NCI-H345 treated with DMSO at 0.1 percent for 48 hours (cell line): ENCODE results near the gene TCF4.

Source experiments
- DNase-seq: peaks from one replicate; lab custom pipeline; 2025; ENCODE audit not compliant: unreplicated experiment; lab: John Stamatoyannopoulos, UW

Gene TCF4

DNA sequence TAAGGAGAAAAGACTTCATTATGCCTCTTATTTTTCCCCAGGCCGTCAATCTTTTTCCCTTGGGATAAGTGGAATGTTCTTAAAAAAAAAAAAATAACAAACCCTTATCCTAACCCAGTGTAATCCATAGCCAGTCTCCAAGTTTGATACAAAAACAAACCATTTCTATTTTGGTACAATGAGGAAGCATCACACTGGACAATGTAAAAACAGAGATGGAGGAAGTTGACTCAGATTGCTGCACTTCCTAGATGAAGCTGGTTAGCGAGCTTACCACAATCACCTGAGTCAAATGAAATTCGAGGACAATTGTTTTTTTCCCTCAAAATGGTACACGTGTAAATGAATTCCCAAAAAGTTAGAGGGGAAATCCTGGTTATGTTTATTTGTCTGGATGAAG, 259.7 kb downstream of the TCF4 start:
- no peak for DNase-seq

DNA sequence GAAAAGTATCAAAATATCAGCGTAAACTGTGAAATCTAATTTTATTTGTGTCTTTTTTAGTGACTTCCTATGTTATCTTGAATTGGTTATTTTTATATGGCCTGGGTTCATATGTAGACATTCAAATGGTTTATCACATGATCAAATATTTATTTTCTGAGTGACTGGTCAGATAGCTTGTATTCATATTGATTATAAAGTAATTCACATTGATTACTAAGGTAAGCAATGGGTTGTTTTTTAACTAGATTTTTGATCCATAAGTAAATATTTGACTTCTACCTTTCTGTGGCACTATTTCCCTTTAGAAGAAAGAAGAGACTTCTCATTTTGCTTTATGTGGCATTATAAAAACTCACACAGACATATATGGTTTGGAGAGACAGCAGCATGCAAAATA, 260.5 kb downstream of the TCF4 start:
- no peak for DNase-seq

DNA sequence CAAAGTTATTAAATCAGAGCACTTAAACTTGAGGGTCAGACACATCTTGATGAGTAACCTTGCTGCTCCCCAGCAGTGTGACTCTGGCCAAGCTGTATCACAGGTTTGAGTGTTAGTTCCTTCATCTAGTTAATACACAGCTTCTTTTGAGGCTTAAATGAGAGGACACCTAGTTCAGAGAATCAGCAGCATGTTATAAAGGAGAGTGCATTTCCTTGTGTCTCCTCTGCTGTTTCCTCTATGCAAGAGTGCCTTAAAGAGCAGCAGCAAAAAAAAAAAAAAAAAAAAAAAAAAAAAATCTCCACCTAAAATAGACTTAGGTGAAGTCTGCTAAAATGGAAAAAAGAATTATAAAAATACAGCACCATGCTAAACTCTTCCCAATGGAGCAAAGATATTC, 261.9 kb downstream of the TCF4 start:
- DNase-seq, result no peak

DNA sequence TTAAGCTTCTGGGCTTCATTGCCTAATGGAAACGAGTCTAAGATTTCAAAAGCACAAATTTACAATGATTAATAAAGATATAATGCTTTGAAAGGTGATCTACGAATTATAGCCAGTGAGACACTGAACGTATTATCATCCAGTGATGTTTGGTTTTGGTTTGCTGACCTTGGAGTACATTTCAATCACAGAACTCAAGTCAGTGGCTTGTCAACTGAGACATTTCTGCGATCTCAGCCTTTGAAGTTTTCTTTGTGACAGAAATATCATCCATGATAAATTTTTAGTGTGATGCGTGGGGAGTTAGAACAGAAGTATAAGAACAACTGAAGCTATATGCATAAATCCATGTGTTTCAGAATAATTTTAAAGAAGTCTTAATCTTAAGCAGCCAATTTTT, 263.8 kb downstream of the TCF4 start:
- DNase-seq, result no peak

DNA sequence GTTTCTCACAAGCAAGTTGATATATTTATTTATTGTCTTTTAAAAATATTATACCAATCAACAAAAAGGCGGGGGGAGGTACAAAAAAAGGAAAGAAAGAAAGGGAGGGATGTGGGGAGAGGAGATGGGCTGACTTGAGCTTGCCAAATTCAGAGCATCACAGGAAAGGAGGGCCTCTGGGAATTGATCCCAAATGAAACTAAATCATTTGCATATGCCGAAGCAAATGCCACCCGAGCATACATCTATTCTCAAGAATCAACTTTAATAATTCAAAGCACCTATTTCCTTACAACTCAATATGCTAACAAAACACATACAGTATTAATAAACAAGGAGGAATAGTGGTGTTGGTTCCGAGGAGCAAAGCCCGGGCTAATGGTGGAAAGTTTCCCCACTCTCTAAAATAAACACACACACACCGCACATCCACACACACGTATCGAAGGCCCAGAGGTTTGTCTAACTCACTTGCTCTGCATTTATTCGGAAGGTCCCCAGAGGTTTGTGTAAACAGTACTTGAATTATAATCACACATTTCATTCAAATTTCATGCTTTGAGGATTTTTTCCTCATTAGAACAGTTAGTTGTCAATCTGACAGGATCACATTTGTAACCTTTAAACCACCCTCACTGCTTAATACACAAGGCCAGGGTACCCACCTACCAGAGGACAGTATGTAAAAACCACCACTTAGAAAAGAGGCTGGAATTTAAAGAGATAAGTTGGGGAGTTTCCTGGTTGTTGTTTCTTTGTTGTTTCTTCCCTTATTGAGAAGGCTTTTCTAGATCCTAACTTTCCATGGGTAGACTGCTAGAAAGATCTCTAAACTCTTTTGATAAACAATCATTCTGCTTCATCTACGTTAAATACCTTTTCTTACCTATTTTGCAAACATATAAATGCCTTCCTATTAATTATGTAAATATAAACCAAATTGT, 264.7 kb downstream of the TCF4 start:
- no peak for DNase-seq

DNA sequence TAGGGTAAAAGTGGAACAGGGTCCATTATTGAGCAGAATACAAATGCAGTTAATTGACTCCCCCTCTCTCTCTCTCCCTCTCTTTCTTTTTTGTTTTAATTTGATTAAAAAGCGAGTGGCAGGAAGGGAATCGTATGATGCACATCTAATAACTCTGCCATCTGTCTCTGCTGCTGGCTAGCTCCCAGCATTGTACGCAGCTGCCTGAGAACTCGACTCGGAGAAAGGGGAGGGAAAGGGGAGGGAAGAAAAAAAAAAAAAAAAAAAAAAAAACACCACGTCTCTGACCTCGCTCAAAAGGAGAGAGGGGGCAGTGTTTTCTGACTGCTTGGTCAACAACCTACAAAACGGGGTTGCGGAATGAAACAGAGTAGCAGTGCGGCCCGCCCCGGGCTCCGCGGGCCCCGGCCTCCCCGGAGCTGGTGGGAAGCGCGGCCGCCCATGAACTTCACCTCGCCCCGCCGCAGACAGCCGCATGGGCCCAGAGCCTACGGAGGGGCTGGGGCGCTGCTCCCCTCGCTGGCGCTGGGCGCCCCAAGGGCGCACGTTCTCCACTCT, 265.7 kb downstream of the TCF4 start:
- DNase-seq, result no peak

DNA sequence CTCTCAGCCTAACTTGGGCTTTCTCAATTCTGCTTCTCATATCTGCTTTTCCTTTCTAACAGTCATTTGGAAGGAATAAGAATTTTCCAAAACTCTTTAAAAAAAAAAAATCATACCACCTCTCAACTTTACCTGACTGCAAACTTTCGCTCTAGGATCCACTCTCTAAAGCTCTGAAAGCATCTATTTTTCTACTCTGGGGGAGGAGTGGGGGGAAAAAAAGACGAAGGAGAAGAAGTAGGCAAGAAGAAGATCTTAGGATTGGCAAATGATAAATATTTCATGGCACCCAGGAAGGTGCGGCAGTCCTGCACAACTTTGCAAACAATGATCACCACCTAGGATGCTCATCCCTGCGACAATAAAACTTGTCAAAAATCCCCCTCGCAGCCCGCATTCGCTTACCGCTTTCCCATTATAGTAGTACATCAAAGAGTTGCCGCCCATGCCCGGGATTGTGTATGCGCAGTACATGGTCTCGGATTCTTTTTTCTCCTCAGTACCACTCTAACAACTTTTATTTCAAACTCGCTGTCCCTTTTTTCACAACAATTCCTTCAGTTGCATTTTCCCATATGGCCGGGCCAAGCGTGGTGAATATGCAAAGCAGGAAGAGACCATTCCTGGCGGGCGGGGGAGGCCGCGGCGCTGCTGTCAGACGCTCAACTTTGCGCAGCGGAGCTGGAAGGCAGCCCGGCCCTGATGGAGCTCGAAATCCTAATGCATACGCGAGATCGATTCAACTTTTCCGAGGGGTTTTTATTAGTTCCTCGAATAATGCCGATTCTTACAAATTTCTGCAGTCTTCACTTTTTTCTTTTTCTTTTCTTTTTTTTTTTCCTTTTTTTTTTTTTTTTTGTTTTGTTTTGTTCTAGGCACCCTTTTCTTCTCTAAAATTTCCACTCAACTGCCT, 266.5 kb downstream of the TCF4 start:
- DNase-seq, result no peak

DNA sequence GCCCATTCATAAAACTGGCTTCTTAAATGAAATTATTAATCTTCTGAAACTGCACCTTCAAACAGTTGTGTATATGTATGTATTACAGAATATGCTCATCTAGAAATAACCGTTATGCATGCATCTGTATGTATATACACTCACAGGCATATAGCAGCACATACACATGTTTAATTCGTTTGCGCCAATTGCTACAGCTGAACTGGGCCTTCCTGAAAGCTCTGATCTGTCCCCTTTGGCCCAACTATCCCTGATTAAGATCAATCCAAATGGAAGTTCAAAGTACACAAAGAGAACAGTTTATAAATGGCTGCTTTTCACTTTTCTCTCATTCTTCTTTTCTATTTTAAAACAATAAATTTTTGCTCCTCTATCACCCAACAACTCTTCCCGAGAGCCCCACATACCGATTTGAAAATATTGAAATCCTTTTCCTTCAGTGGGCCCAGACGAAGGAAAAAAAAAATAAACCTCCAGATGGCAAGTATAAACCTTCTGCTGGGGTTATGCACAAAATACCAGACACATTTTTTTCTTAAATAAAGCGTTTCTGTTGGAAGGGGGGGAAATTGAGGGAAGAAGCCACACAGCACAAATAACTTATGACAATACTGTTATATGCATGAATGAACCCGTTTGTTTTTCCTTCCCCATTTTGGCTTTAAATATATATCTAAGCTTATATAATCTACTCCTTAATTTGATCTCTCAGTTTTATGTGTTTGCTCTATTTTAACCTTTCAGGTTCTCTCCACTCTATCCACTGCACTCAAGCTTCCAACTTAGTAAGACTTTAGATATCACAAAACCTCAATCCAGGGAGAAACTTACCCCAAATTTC, 267.3 kb downstream of the TCF4 start:
- DNase-seq, result no peak

GRCh38 chr18:55319459-55320193, 268.4 kb downstream of the TCF4 start:
- DNase-seq, result no peak

- no peak for DNase-seq
Observed at GRCh38 chr18:55318951-55319441, 269.0 kb downstream of the TCF4 start.

DNA sequence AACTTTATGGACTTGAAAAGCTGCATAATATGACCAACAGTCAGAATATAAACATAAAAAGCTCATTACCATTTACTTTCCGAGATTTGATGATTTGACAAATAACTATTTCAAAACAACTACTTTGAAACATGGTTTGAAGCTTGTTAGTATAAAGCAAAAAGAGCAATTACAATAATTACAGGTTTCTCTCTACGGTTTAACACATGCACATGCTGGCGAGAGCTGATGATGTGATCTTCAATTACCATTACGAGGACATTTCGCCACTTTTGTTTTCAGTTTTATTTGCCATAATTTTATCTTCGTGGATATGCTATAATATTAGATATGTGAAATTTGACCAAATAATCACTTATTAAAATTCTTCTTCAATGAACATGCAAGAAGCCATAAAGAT, 270.1 kb downstream of the TCF4 start:
- no peak for DNase-seq

DNA sequence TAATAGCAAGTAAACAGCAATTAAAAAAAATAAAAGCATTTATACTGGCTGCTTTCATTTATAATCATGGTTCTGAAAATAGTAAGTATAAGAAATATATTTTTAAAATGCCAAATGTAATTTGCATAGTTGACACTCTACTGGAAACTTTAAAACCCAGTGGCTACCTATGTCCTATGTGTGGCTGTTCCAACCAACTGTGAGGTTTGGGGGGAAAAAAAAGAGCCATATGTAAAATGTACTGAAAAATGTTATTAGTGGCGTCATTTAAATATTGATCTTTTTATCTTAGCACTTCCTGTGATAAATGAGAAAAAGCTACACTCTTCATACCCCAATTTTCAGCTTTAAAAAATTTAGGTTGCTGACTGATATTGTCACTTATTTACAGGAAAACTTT, 270.7 kb downstream of the TCF4 start:
- no peak for DNase-seq

GRCh38 chr18:55316486-55317184, 271.4 kb downstream of the TCF4 start:
- DNase-seq, result no peak

GRCh38 chr18:55314615-55315237, 273.3 kb downstream of the TCF4 start:
- DNase-seq, result no peak

DNA sequence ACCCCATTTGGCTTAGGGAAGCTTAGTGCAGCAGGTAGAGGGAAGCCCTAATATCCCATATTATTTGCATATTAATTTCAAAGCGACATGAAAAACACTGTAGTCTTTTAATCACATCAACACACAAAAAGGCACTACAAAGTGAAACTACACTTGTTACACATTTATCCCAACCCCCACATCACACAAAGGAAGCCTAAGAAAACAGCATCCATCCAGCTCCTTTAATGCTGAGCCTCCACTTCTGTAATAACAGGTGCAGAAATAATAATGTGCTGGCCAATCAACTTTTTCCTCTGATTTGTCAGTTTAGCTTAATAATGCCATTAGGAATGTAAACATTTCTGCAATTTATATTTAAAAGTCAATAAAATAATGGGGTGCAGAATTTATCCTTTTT, 274.0 kb downstream of the TCF4 start:
- no peak for DNase-seq

DNA sequence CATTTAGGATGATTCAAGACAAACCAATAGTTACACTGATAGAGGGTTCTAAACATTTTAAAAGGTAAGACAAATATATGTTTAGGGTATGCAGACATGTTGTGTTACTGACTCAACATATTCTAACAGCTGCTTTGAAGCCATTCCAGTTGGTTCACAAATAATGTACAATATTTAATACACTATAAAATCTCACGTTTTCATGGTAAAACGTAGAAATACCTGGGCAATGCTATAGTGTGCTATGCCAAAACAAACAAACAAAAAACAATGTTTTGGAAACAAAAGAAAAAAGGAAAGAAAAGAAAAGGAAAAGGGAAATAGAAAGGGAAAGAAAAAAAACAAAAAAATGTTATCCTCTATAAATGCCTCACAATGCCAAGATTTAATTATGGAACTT, 277.1 kb downstream of the TCF4 start:
- DNase-seq, result no peak

DNA sequence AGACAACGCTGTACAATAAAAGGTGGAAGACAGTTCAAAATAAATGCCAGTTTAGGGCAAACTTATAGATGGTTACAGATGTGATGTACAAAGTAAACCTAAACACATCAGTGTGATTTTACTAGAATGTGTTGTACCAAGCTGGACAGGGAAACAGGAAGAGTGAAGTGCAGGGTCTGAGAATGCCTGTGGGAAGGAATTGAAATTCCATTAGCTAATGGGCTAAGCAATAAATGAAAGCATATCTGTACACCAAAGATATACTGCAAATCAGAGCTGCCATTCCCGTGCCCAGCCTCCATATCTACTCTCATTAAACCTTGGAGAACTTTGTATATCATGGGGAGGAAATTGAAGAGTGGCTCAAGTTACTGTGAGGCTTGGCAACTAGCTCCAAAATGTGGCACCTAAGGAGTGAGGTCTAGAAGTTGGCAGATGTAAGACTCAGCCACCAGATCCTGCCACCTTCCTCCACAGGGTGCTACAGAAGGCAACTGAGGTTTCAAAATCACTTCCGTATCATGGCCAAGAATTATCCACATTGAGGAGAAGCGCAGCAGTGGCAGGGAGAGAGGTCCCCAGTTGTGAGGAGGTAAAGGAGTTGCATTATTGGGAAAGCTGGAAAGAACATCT, 277.8 kb downstream of the TCF4 start:
- DNase-seq, result no peak

DNA sequence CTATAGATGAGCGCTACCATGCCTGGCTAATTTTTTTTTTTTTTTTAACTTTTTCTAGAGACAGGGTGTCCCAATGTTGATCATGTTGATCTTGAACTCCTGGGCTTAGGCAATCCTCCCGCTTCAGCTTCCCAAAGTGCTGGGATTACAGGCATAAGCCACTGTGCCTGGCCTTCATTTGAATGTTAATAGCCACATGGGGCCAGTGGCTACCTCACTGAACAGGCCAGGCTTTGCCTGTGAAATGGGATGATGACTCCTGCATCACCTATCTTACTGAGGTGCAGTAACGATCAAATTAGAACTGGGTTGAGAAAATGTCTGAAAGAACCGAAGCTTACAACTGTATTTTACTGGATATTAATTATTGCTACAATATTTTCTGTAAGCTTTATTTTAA, 278.7 kb downstream of the TCF4 start:
- no peak for DNase-seq
